ENCODE data around the gene SLC2A9. TPM values are rescaled to one million over a fixed set of nuclear protein-coding genes. Genes with fewer than 3 reads are reported as not detected.
"Not testable (repeated sequence)": the region's sequence is repeated elsewhere in the genome, so short reads cannot be mapped to it uniquely, and the experiment has no call there.

Gene SLC2A9
- total RNA-seq, 1 donor from 2014 or later, result 19.0 TPM

GRCh38 chr4:9983211-9983610 lies 38.1 kb downstream of the SLC2A9 start:
- Histone ChIP-seq H3K27me3 (no peaks in the 10 kb centered on the region), H3K4me1 (no peaks in the 10 kb centered on the region), H3K9me3 (no peaks in the 10 kb centered on the region), H3K27ac (no peak overlapping the region), H3K36me3 (no peaks in the 10 kb centered on the region), H3K4me3 (no peak overlapping the region)
- ATAC-seq (no peak), DNase-seq (no peak)
- no peak for TF ChIP-seq CTCF (IDR thresholded peaks at IDR 0.05)
- intact Hi-C loops (cut with DNase I), result no loop called here

- ATAC-seq; H3K27ac ChIP-seq; H3K4me3 ChIP-seq; H3K4me1 ChIP-seq; intact Hi-C loops (cut with DNase I); DNase-seq; H3K27me3 ChIP-seq; H3K36me3 ChIP-seq; H3K9me3 ChIP-seq: not testable (repeated sequence)
Observed at GRCh38 chr4:9981899-9982298, 39.4 kb downstream of the SLC2A9 start.

DNA sequence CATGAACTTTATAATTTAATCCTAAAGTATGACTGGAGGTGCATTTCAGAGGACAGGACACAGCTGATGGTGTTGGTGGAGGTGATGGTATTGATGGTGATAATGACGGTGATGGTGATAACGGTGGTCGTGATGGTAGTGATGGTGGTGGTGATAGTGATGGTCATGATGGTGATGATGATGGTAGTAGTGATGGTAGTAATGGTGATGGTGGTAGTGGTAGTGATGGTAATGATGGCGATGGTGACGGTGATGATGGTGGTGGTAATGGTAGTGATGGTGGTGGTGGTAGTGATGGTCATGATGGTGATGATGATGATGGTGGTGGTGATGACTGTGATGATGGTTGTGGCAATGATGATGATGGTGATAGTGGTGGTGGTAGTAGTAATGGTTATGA lies 40.4 kb downstream of the SLC2A9 start:
- H3K9me3 ChIP-seq, result no peaks in the 10 kb centered on the region
- ATAC-seq (no peak), DNase-seq (no peak)
- H3K36me3 ChIP-seq, result no peaks in the 10 kb centered on the region
- TF ChIP-seq CTCF (IDR thresholded peaks at IDR 0.05), result no peak
- intact Hi-C loops (cut with DNase I), result no loop called here
- no peaks in the 10 kb centered on the region for H3K27me3 ChIP-seq
- no peaks in the 10 kb centered on the region for H3K4me1 ChIP-seq
- no peak overlapping the region for H3K27ac ChIP-seq
- no peak overlapping the region for H3K4me3 ChIP-seq

- DNase-seq, result no peak
- no peak for TF ChIP-seq CTCF (IDR thresholded peaks at IDR 0.05)
Observed at GRCh38 chr4:9979101-9979701, 42.1 kb downstream of the SLC2A9 start.

DNA sequence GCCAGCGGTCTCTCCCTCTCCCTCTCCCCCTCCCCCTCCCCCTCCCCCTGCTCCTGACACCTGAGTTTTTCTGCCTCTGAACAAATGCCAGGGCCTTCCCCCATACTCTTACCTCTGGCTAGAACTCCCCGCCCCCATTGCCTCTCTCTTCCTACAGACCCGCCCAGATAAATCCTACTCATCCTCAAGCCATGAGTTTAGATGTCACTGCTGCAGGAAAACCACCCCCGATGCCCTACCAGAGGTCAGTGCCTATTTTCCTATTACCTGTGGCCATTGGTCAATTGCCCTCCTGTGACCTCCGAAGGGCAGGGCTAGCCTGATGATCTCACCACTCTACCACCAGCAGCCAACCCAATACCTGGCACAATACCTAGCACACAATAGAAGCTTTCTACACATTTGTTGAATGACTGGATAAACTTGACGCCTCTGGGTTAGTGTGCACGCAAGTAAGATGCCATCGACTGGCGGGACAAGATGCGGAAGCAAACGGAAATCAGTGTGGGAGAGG lies 43.7 kb downstream of the SLC2A9 start:
- no peaks in the 10 kb centered on the region for H3K27me3 ChIP-seq
- TF ChIP-seq CTCF (IDR thresholded peaks at IDR 0.05), result no peak
- no peak overlapping the region for H3K27ac ChIP-seq
- intact Hi-C loops (cut with DNase I), result no loop called here
- no peaks in the 10 kb centered on the region for H3K36me3 ChIP-seq
- H3K4me3 ChIP-seq, result no peak overlapping the region
- no peaks in the 10 kb centered on the region for H3K4me1 ChIP-seq
- ATAC-seq (no peak), DNase-seq (no peak)
- H3K9me3 ChIP-seq, result no peaks in the 10 kb centered on the region

More at GRCh38 chr4:9979101-9979701, 42.1 kb downstream of the SLC2A9 start:
- Histone ChIP-seq H3K4me1 (no peaks in the 10 kb centered on the region), H3K36me3 (no peaks in the 10 kb centered on the region), H3K27me3 (no peaks in the 10 kb centered on the region), H3K27ac (no peak overlapping the region), H3K4me3 (no peak overlapping the region), H3K9me3 (no peaks in the 10 kb centered on the region)
- intact Hi-C loops (cut with DNase I), result no loop called here
- ATAC-seq, result no peak

GRCh38 chr4:9976781-9977180 lies 44.5 kb downstream of the SLC2A9 start:
- intact Hi-C loops (cut with DNase I), result no loop called here
- no peak for TF ChIP-seq CTCF (IDR thresholded peaks at IDR 0.05)
- peak; percentile 27 for ATAC-seq

More at GRCh38 chr4:9976781-9977180, 44.5 kb downstream of the SLC2A9 start:
- no peak overlapping the region for H3K4me3 ChIP-seq
- no peak overlapping the region for H3K27ac ChIP-seq
- H3K4me1 ChIP-seq, result no peaks in the 10 kb centered on the region
- H3K9me3 ChIP-seq, result no peaks in the 10 kb centered on the region
- no peak for DNase-seq
- H3K36me3 ChIP-seq, result no peaks in the 10 kb centered on the region
- H3K27me3 ChIP-seq, result no peaks in the 10 kb centered on the region

Data from upper lobe of right lung (tissue), 1 donor.